Neural cell (in vitro differentiated cells): Measurements from ENCODE around the gene GPR35. TPM values are rescaled to one million over a fixed set of nuclear protein-coding genes. Genes with fewer than 3 reads are reported as not detected.
"Not testable (repeated sequence)": the region's sequence is repeated elsewhere in the genome, so short reads cannot be mapped to it uniquely, and the experiment has no call there.

Experiments
- H2AFZ ChIP-seq: fragments of 200-600, 300-800 bp; sonication (generic), shearing (Covaris generic); 2 replicates; pipeline ENCODE4 v1.6.0; 2014; ENCODE audit warnings: low read depth, mild to moderate bottlenecking, antibody characterized with exemption, low read length, moderate library complexity
- H3F3A ChIP-seq: fragments of 200-600 bp; shearing (Covaris generic); 2 replicates; pipeline ENCODE4 v1.6.1; 2016; ENCODE audit warnings: mild to moderate bottlenecking, moderate library complexity, mixed read lengths, antibody characterized with exemption, low read length; ENCODE audit not compliant: insufficient read depth, poor library complexity, severe bottlenecking
- H3K27ac ChIP-seq: fragments of 200-600, 300-800 bp; sonication (generic), shearing (Covaris generic); 2 replicates; pipeline ENCODE4 v1.5.1; 2014; ENCODE audit warnings: mild to moderate bottlenecking, low read length, moderate library complexity
- H3K27me3 ChIP-seq: fragments of 300-800, 200-600 bp; sonication (generic), shearing (Covaris generic); 2 replicates; pipeline ENCODE4 v1.6.0; 2014; ENCODE audit warnings: mild to moderate bottlenecking, low read depth, low read length, moderate library complexity; ENCODE audit not compliant: insufficient read depth
- H3K36me3 ChIP-seq: fragments of 300-800, 200-600 bp; sonication (generic), shearing (Covaris generic); 2 replicates; pipeline ENCODE4 v1.5.1; 2014; ENCODE audit warnings: mild to moderate bottlenecking, antibody characterized with exemption, low read length, moderate library complexity; ENCODE audit not compliant: insufficient read depth
- H3K4me2 ChIP-seq: fragments of 300-800, 200-600 bp; sonication (generic), shearing (Covaris generic); 2 replicates; pipeline ENCODE4 v1.6.0; 2014; ENCODE audit warnings: mild to moderate bottlenecking, low read length
- H3K4me3 ChIP-seq: fragments of 300-800, 200-600 bp; sonication (generic), shearing (Covaris generic); 2 replicates; pipeline ENCODE4 v1.5.1; 2014; ENCODE audit warnings: mild to moderate bottlenecking, low read length, moderate library complexity
- H3K79me2 ChIP-seq: fragments of 200-600 bp; shearing (Covaris generic); replicated peaks from 2 replicates; pipeline ENCODE4 v1.6.0; 2014; ENCODE audit warnings: mild to moderate bottlenecking, low read length, moderate library complexity; ENCODE audit not compliant: insufficient read depth
- H3K9ac ChIP-seq: fragments of 300-800, 200-600 bp; sonication (generic), shearing (Covaris generic); 2 replicates; pipeline ENCODE4 v1.6.1; 2016; ENCODE audit warnings: mild to moderate bottlenecking, low read length, mixed read lengths
- H3K9me2 ChIP-seq: fragments of 200-600 bp; shearing (Covaris generic); 2 replicates; pipeline ENCODE4 v1.6.1; 2016; ENCODE audit warnings: mild to moderate bottlenecking, low read length, mixed read lengths; ENCODE audit not compliant: insufficient read depth
- H3K9me3 ChIP-seq: fragments of 200-600, 300-800 bp; sonication (generic), shearing (Covaris generic); 2 replicates; pipeline ENCODE4 v1.6.1; 2016; ENCODE audit warnings: mild to moderate bottlenecking, mixed run types, low read length, moderate library complexity, mixed read lengths
- H4K20me1 ChIP-seq: fragments of 200-600 bp; shearing (Covaris generic); 2 replicates; pipeline ENCODE4 v1.6.1; 2016; ENCODE audit warnings: mild to moderate bottlenecking, mixed run types; ENCODE audit not compliant: insufficient read depth
- CTCF ChIP-seq: fragments of 450-650 bp; IDR thresholded peaks from 2 replicates; pipeline ENCODE4 v1.5.1; 2014; ENCODE audit warnings: antibody characterized with exemption, mild to moderate bottlenecking, moderate library complexity; ENCODE audit not compliant: poor library complexity, severe bottlenecking
- EP300 ChIP-seq: fragments of 450-650 bp; conservative IDR thresholded peaks from 2 replicates; pipeline ENCODE4 v1.6.1; 2014; ENCODE audit warnings: antibody characterized with exemption, mild to moderate bottlenecking, moderate library complexity; ENCODE audit not compliant: poor library complexity, severe bottlenecking
- EZH2 ChIP-seq: fragments of 200-600, 300-800 bp; shearing (Covaris generic), sonication (generic); IDR thresholded peaks from 2 replicates; pipeline ENCODE4 v1.6.1; 2014; ENCODE audit warnings: antibody characterized with exemption, low read length, borderline replicate concordance, mild to moderate bottlenecking; ENCODE audit not compliant: insufficient read depth, poor library complexity, severe bottlenecking
- MXI1 ChIP-seq: fragments of 450-650 bp; conservative IDR thresholded peaks from 2 replicates; pipeline ENCODE4 v1.6.1; 2014; ENCODE audit warnings: antibody characterized with exemption, mild to moderate bottlenecking; ENCODE audit not compliant: poor library complexity, severe bottlenecking
- RAD21 ChIP-seq: fragments of 450-650 bp; conservative IDR thresholded peaks from 2 replicates; pipeline ENCODE4 v1.6.1; 2014; ENCODE audit warnings: antibody characterized with exemption, mild to moderate bottlenecking, moderate library complexity
- SMC3 ChIP-seq: fragments of 450-650 bp; conservative IDR thresholded peaks from 2 replicates; pipeline ENCODE4 v1.6.1; 2014; ENCODE audit warnings: antibody characterized with exemption, mild to moderate bottlenecking, moderate library complexity; ENCODE audit not compliant: poor library complexity
- polyA plus RNA-seq: library from polyadenylated mRNA; depleted of rRNA; stranded (reverse); fragments of >200 nt; gene quantifications from 2 replicates; pipeline ENCODE4 v1.2.3, GENCODE V29; 2014

Gene GPR35
- polyA plus RNA-seq, 1 donor from 2014 or later, result 2.8 TPM

- Histone ChIP-seq H3K9me2 (no peaks in the 10 kb centered on the region), H2AFZ (no peak overlapping the region), H3K9ac (no peak overlapping the region), H3K27ac (no peak overlapping the region), H3K9me3 (no peaks in the 10 kb centered on the region), H3K4me2 (no peak overlapping the region), H3K36me3 (no peaks in the 10 kb centered on the region), H4K20me1 (no peaks in the 10 kb centered on the region), H3K27me3 (no peaks in the 10 kb centered on the region), H3K4me3 (no peak overlapping the region), H3K79me2 (no peaks in the 10 kb centered on the region), H3F3A (no peaks in the 10 kb centered on the region)
- TF ChIP-seq EZH2 (no peak), MXI1 (no peak), CTCF (no peak), EP300 (no peak), RAD21 (no peak), SMC3 (no peak)
Observed at GRCh38 chr2:240672701-240673190, 47.5 kb downstream of the GPR35 start.

- H3K27ac ChIP-seq, H3F3A ChIP-seq, H3K36me3 ChIP-seq, H3K79me2 ChIP-seq, H3K9me2 ChIP-seq, H3K9me3 ChIP-seq, H3K4me2 ChIP-seq, H3K9ac ChIP-seq, H3K4me3 ChIP-seq, H4K20me1 ChIP-seq, H3K27me3 ChIP-seq, H2AFZ ChIP-seq: not testable (repeated sequence)
Observed at GRCh38 chr2:240674461-240675184, 49.3 kb downstream of the GPR35 start.

GRCh38 chr2:240675345-240675744 lies 50.1 kb downstream of the GPR35 start:
- H3F3A ChIP-seq, H3K9me2 ChIP-seq, H3K27ac ChIP-seq, H2AFZ ChIP-seq, H3K9me3 ChIP-seq, H3K9ac ChIP-seq, H3K27me3 ChIP-seq, H3K4me3 ChIP-seq, H4K20me1 ChIP-seq, H3K79me2 ChIP-seq, H3K4me2 ChIP-seq, H3K36me3 ChIP-seq: not testable (repeated sequence)

- H3K9ac ChIP-seq, H3K27me3 ChIP-seq, H4K20me1 ChIP-seq, H3K36me3 ChIP-seq, H3K4me2 ChIP-seq, H3K9me2 ChIP-seq, H3K79me2 ChIP-seq, H3K27ac ChIP-seq, H3K9me3 ChIP-seq, H2AFZ ChIP-seq, H3K4me3 ChIP-seq, H3F3A ChIP-seq: not testable (repeated sequence)
Observed at GRCh38 chr2:240678043-240678442, 52.8 kb downstream of the GPR35 start.

- not testable (repeated sequence) for H2AFZ ChIP-seq, H3K4me2 ChIP-seq, H3K9me3 ChIP-seq, H3K79me2 ChIP-seq, H3K36me3 ChIP-seq, H3K9me2 ChIP-seq, H4K20me1 ChIP-seq, H3K27ac ChIP-seq, H3F3A ChIP-seq, H3K27me3 ChIP-seq, H3K9ac ChIP-seq, H3K4me3 ChIP-seq
Observed at GRCh38 chr2:240678909-240679308, 53.6 kb downstream of the GPR35 start.

GRCh38 chr2:240680185-240680584 lies 54.9 kb downstream of the GPR35 start:
- not testable (repeated sequence) for H3K79me2 ChIP-seq, H4K20me1 ChIP-seq, H3K4me3 ChIP-seq, H3K9me2 ChIP-seq, H3K9me3 ChIP-seq, H3K27me3 ChIP-seq, H2AFZ ChIP-seq, H3K36me3 ChIP-seq, H3K4me2 ChIP-seq, H3K27ac ChIP-seq, H3F3A ChIP-seq, H3K9ac ChIP-seq
